Fibroblast of peridontal ligament (primary cell): ENCODE results near the gene CADM2.
A peak's percentile ranks its signal among the peaks of the same experiment; 100 is the strongest.

Experiments
- DNase-seq: peaks from one replicate; pipeline ENCODE4 v3.0.0-alpha.2; 2010; ENCODE audit errors: extremely low read depth

CADM2 gene

DNA sequence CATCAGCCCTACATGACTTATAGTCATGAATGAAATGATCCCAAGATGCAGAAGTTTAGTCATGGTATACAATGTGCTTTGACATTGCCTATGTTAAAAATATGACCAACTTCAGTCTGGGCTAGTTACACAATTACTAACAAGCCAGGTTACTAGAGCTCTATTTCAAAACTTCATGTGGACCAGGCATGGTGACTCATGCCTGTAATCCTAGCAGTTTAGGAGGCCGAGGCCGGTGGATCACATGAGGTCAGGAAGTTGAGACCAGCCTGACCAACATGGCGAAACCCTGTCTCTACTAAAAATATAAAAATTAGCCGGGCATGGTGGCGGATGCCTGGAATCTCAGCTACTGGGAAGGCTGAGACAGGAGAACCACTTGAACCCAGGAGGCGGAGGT, 613.0 kb downstream of the CADM2 start:
- no peak for DNase-seq

DNA sequence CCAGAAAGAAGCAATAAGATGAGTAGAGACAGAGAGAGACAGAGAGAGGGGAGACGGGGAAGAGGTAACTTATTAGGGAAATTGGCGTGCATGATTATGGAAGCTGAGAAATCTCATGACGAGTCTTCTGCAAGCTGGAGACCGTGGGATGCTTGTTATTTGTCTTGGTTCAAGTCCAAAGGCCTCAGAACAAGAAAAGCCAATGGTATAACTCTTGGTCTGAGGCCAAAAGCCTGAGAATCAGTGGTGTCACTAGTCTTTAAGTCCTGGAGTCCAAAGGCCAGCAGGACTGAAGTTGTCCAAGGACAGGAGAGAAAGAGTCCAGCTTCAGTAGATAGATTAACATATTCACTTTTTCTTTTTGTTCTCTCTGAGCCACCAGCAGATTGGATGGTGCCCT, 613.6 kb downstream of the CADM2 start:
- DNase-seq: no peak

DNA sequence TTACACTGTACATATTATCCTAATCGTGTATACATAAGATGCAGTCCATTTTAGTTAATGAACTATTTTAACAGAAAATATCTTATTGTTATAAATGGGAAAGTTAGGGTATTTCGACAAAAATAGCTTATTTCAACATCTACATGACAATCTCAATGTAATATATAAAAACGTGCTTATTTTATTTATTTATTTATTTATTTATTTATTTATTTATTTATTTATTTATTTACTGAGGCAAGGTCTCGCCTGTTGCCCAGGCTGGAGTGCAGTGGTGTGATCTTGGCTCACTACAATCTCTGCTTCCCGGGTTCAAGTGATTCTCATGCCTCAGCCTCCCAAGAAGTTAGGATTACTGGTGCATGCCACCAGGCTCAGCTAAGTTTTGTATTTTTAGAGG, 614.2 kb downstream of the CADM2 start:
- no peak for DNase-seq

DNA sequence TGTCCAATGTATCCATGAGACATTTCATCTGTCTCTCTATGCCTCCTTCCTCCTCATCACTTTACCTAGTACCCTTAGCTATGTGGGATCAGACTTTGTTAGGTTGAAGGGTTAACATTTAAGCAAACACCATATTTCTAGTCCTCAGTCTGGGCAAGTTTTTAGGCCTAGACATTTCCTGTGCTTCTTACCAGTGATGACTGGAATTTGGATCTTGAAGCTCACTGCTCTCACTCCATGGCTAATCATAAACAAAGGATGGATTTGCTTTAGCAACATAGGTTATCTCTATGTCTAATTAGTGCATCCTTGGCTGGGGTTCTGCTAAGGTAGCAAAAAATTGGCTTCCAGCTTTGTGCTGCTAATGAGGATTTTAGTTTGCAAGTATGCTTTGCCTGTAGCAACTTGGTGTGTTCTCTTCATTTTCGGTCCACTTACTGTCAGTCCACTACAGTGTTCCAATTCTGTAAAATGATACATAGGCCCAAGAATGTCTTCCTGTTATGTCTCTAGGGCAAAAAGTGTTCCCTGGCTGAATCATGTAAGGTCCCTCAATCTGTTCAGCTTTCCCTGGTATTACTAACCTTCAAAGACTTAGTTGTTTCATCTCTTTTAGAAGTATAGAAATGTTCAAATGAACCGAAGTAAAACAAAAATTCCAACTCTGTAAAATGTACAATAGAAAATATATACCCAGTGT, 615.4 kb downstream of the CADM2 start:
- DNase-seq: no peak

DNA sequence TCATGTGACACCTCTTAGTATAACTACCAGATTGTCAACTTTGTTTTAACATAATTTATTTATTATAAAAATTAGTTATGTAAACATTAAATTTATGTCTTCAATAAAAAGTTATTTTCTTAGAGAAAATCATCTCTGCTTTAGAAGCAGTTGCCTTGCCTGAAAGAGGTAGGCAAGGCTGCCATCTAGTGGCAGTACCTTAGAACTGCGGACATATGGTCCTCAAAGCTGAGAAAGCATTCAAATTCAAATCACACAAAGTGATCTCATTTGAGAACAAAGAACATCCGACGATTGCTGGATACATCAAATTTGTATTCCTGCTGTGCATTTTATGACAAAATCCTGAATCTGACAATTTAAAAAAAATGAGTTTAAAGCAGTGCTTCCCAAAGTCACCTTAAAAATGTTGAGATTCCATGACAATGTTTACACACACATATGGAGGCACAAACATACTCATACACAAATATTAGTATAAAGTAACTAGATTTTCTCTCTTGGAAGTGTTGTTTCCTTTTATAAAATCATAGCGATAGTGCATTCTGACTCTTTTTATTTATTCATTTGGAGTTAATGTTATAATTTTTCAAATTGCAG, 617.4 kb downstream of the CADM2 start:
- DNase-seq: peak; percentile 47

DNA sequence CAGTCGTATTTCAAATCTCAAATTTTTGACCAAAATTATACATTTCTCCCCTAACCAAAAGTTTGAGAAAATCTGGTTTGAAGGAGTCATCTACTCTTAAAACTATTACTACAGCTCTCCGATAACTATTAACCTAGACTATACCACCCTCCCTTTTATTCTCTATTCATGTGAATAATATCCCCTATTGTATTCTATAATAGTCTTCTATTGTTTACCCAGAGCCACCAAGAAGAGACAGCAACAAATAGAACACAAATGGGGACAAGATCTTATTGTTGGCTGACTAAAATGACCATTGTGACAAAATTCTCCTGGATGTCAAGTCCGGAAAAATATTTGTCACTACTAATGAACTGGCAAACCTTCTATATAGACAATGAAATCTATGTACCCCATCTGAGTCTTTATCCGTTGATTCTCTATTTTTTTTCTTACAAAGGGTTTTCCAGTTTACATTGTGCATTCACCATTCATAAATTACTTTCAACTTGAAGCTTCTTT, 618.0 kb downstream of the CADM2 start:
- DNase-seq: no peak

DNA sequence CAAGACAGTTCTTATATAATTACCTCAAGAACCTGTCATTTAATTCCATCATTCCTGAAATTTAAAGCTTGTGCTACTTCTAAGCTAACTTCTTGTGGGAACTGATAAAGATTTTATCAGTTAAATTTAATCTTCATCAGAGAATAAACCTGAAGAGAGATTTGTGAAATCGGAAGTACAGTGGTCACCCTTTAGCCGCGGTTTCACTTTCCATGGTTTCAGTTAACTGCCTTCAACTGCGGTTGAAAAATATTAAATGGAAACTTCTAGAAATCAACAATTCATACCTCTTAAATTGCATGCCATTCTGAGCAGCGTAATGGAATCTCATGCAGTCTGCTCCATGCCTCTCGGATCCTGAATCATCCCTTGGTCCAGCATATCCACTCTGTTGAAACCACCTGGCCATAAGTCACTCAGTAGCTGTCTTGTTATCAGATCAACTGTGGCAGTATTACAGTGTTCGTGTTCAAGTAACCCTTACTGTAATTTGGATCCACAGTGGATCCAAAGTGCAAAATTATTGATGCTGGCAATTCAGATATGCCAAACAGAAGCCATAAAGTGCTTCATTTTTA, 626.1 kb downstream of the CADM2 start:
- no peak for DNase-seq

DNA sequence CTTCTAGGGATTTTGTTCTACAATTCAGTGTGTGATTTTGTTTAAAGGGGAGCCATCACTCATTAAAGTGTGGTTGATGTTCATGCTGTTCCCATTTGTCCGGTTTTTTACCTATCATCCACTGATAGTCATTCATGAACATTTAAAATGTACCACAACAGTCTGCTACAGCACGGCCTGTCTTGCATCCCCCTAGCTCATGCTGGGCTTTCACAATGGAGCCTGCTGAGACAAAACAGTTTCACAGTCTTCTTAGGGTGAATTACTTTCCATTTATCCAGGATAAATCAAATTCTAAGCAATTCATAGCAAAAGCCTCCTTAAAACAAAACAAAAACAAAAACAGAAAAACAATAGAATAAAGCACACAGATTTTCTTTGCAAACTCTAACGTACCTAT, 627.2 kb downstream of the CADM2 start:
- no peak for DNase-seq

DNA sequence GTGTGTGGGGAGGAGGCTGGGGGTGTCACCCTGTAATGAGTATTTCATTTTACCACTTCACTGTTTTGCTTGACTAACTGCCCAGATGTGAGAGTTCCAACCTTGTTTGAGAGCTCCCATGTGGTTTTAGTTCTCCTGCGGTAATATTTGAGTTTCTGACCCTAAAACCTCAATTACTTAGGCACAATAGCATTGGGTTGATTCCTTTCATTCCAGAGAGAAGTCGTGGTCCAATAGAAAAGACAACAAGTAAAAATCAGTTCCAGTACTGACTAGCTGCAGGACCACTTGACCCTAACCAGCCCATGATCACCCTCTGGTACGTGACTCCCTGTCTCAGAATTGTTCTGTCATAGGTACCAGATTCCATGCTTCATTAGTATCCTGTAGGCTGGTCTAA, 630.4 kb downstream of the CADM2 start:
- DNase-seq: peak; percentile 10

DNA sequence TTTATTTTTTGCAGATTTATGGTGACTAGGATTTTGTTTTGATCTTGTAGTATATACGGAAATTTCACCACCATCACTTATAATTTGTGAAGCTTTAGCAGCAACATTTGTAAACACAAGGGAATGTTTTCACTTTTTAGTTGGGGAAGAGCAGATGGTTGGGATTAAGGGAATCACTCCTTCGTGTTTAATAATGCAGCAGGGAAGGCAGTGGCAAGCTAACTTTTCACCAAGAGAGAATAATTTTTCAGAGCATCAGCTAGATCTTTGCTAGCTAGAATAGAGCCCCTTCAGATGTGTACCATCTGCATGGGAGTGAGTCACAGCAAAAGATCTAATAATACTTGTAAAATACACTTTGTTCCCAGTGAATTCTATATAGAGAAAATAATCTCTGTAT, 632.7 kb downstream of the CADM2 start:
- no peak for DNase-seq

DNA sequence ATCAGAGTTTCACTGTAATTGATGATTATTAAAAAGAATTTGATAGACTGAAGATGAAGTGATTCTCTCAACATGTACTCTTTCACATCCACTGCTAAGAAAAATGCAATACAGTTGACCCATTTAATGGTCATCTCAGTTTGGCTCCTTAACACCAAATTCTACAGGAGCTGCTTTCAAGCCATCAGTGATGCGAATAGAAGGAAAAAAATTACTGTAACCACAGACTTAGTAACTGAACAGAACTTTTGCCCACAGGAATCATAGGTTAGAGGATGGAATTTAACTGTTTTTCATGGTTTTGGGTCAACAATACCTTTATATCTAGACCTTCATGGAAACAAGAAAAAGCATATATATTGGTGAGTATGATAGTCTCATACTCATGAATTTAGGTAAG, 633.5 kb downstream of the CADM2 start:
- no peak for DNase-seq

DNA sequence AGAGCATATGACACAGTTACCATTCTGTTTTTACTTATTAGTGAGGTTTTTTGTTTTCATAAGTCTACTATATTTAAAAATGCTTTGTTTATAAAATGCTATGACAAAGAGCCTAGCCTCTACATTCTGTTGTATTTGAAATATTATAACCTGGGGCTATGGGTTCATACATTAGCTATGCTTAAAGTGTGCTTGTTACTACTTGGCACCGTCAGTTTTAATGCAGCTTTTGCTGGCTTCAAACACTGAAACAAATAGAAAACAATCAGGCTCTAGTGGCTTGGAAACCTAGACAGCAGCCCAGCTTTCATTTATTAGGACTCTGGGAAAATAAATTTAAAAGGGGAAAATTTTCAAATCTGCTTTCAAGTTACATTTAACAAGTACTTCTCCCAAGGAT, 635.9 kb downstream of the CADM2 start:
- no peak for DNase-seq

DNA sequence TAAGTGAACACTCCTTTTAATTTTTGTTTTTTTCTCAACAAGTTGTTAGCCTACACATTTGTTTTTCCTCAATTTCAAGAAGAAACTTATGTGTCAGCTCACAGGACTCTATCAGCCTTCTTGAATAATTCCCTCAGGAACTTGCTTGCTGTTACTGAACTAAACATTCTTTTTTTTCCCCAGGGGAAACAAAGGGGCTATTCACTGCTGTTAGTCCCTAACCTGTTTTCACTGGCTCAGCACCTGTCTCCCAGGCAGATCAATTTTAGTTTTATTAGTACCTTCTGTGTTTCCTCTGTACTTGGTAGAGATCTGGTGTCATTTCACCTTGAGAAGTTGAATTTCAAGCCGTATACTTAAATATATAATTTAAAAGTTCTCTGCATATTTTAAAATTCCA, 644.6 kb downstream of the CADM2 start:
- DNase-seq: no peak

DNA sequence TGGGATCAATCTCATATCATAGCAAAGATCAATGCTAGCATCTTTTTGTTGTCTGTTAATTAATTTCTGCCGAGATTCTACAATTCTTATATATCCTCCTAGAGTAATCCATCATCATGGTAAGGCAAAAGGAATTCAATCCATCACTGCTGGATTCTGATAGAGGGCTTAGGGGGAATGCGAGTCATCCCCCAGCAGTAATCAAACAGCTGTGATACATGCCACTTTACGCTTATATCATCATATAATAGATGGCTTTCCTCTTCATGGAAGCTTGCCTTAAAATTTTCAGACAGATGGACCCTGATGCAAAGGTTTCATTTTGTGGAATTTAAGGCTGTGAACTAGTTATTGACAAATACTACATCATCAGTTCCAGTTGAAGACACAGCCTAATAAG, 645.9 kb downstream of the CADM2 start:
- no peak for DNase-seq

DNA sequence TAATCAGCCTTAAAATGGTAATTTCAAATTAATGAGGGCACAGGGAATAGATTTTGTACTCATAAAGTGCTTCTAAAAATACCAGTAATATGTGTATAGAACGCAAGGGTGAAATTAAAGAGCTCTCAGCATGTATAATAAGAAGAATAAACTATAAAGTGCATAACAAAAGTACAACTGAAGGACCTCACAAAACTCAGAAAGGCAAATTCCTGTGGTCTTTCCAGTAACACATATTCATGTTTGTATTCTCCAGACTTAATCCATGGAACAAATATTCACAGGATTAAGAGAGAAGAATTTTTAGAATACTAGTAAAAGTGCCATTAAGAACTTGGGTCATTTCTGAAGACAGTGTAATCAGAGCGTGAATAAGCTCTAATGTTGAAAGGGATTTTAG, 646.3 kb downstream of the CADM2 start:
- DNase-seq: no peak

DNA sequence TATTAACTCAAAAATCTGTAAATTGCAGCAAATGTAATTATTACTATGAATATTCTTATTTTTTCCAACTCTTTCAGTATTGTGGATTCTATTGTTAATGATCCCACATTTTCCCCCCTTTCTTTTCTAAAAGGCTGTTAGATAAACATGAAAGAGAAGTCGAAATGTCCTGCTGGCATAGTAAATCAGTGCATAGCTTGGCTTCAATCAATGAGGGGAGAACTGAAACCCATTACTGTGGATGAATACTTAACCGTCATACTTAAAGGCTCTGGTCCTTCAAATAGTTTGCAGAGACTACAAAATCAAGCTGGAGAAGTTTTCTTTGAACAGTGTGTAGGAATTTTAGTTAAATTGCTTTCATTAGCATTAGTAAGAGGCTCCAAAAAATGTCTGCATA, 667.9 kb downstream of the CADM2 start:
- DNase-seq: no peak

DNA sequence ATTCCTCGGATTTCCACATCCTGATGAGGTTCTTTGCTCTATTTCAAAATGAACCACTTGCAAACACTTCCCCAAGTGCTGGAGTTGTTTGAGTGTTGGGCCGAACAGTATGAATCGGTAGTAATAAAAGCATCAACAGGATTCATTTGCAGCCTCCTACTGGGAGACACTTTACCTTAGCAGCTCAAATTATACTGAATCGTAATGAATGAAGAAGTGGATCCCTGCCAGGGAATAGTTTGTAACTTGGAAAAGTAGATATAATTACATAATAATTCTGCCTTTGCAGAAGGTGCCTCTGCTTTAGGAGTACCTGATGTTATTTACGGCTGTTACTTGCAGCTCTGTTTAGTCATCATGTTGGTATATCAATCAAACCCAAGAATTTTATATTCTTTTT, 669.1 kb downstream of the CADM2 start:
- DNase-seq: no peak

DNA sequence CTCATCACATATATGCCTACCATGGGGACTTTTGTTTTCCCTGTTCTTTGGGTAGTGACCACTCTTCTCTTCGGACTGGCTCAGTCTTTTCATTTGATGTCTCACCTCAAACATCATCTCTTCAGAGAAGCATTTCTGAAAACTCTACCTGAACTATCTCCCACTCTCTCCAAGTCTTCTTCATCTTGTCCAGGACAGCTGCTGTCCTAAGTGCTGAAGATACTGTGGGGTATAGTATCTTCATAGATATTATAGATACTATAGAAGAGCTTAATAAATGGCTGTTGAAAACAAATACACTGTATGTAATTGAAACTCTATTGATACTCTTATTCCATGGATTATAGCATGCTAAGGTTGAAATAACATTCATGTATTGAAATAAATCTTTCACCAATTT, 672.3 kb downstream of the CADM2 start:
- no peak for DNase-seq

DNA sequence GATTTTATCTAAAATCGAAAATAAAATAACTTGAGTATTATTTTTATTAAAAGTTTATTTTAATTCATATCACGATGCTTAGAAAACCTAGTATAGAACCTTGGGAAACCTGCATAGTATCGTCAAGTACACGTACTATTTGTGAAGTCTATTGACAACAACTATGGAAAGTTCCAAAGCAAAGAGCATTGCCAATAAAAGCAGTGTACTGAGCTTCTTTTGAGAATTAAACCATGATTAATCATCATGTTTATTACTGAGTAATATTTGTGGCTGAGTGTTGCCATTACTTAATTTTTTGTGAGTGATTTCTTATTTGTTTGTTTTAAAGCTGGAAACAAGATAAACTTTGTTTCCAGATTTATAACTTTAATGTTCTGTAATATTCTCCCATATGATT, 674.1 kb downstream of the CADM2 start:
- no peak for DNase-seq

DNA sequence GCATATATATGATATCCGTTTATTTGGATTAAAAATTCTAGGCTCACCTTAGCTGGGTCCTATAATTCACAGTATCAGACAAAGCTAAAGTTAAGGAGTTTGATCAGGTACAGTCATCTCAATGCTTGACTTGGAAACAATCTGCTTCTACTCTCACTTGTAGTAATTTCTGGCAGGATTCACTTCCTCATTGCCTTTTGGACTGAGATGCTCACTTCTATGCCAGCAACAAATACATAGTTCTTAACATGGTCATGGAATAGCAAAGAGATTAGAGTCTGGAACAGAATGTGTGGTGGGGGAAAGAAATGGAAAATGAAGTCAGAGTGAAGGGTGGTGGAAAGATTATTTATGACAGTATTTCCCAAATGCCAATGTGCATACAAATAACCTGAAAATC, 693.6 kb downstream of the CADM2 start:
- no peak for DNase-seq

DNA sequence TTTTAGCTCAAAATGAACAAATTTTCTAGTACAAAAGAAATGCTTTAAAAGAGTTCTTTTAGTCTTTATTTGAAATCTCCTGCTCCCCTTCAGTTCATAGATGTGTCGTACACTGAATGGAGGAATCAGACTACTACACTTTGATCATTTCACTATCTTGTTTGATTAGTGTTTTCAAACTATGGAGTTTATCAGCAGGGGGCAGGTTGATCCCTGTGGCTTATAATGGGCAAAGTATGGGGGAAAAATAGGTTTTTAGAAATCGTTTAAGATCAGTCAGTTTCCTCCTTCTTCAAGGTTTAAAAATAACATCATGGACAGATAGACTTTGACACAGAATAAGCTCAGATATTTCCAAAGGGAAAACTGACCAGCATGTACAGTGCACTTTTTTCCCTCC, 701.7 kb downstream of the CADM2 start:
- DNase-seq: no peak

DNA sequence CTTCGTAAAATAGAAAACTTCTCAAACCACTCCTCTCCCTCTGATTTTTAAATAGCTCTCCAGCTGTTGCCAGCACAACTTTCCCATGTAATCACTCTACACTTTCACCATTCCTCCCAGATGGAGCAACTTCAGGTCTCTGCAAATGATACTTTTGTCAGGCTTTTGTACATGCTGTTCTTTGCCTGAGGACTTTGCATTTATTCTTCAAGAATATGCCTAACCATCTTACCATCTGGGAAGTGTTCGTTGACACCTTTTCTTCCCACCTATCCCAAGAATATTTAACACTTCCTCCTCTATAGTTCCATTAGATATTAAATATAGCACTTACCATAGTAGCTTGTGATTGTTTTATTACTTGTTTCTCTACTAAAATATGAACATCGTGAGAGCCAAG, 703.7 kb downstream of the CADM2 start:
- DNase-seq: no peak

DNA sequence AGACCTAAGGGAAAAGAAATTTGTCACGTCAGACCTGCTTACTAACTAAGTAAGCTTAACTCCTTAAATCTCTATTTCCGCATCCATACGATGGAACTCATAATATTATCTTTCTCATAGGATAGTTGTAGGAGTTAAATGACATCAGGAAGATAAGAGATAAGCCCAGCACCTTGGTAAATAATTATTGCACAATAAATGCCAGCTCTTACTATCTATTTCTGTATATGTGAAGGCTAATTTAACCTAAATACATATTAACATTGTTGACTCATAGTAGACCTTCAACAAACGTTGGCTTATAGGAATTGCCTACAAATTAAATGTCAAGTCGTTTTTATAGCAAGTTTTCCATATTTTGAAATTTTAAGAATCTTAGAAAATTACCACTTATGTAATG, 709.0 kb downstream of the CADM2 start:
- DNase-seq: no peak
